Measurements from ENCODE around the gene SENP3.

SENP3 gene

DNA sequence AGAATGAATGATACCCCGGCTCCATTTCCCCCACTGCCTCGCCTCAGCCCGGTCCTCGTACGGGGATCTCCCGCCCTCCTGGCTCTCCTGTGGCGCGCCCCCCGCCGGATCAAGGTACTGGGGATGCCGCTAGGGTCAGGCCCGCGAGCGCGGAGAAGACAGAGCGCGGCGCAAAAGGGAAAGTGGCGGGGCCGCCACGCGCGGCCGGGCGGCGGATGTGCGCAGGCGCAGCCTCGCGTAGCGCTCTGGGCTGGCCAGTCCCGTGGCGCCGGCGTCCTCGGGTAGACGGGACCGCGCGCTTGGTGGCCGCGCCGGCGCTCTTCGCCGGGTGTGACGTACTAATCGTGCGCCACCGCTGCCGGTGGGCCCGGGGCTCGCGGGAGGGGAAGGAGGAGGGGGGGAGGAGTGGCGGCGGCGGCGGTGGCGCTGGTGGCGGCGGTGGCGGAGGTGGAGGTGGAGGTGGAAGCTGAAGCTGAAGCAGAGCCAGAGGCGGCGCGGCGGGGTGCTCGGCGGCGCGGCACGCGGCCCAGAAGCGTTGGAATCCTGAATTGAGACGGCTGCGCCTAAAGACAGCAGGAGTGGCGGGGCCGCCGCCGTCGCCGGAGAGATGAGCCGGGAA, at the start of gene SENP3:
TSS of gene SENP3 (plus strand) at position 331 of the 619 bp plus-strand sequence. CDS start 1,158 bp downstream, outside the sequence.
- peak; percentile 82 for DNase-seq (ENCODE audit: low read depth, low spot score)

DNA sequence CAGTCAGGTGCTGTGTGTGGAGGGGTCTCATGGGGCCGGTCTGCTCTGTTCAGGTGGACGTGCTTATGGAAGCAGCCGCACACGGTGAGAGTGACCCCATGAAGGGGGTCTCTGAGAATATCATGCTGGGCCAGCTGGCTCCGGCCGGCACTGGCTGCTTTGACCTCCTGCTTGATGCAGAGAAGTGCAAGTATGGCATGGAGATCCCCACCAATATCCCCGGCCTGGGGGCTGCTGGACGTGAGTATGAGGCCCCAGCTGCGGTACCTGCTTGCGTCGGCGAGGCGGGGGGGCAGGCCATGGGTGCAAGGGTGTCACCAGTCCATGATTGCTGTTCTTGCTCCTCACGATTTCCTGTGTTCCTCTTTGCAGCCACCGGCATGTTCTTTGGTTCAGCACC, 49.6 kb upstream of the SENP3 start:
- DNase-seq (ENCODE audit: low read depth, low spot score): no peak

DNA sequence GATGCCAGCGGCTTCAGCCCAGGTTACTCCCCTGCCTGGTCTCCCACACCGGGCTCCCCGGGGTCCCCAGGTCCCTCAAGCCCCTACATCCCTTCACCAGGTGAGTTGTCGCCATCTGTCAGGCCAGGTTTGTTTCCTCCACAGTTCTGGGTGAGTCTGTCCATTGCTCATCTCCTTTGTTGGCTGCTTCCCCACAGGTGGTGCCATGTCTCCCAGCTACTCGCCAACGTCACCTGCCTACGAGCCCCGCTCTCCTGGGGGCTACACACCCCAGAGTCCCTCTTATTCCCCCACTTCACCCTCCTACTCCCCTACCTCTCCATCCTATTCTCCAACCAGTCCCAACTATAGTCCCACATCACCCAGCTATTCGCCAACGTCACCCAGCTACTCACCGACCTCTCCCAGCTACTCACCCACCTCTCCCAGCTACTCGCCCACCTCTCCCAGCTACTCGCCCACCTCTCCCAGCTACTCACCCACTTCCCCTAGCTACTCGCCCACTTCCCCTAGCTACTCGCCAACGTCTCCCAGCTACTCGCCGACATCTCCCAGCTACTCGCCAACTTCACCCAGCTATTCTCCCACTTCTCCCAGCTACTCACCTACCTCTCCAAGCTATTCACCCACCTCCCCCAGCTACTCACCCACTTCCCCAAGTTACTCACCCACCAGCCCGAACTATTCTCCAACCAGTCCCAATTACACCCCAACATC, 48.7 kb upstream of the SENP3 start:
- no peak for DNase-seq (ENCODE audit: low read depth, low spot score)

DNA sequence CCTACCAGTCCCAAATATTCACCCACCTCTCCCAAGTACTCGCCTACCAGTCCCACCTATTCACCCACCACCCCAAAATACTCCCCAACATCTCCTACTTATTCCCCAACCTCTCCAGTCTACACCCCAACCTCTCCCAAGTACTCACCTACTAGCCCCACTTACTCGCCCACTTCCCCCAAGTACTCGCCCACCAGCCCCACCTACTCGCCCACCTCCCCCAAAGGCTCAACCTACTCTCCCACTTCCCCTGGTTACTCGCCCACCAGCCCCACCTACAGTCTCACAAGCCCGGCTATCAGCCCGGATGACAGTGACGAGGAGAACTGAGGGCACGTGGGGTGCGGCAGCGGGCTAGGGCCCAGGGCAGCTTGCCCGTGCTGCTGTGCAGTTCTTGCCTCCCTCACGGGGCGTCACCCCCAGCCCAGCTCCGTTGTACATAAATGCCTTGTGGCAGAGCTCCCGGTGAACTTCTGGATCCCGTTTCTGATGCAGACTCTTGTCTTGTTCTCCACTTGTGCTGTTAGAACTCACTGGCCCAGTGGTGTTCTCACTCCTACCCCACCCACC, 47.8 kb upstream of the SENP3 start:
- no peak for DNase-seq (ENCODE audit: low read depth, low spot score)

DNA sequence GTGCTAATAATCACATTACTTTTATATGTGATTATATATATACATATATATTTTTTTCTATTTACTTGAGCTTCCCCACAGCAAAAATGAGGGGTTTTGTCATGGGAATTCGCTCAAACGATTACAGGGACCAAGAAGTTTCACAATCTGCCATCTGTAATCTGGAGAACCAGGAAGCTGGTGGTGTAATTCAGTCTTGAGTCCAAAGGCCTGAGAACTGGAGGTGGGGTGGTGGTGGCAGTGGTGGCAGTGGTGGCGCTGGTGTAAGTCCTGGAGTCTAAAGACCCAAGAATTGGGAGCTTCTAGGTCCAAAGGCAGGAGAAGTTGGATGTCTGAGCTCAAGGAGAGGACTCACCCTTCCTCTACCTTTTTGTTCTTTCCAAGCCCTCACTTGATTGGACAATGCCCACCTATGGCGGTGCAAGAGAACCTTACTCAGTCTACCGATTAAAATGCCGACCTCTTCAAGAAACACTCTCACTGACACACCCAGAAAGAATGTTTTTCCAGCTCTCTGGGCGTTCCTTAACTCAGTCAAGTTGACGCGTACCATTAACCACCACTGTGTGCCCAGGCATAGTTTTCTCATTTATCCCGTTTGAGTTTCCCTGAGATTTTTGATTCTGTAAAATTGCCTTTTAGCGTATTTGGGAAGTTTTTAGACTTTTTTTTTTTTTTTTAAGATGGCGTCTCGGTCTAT, 45.7 kb upstream of the SENP3 start:
- DNase-seq (ENCODE audit: low read depth, low spot score): no peak

DNA sequence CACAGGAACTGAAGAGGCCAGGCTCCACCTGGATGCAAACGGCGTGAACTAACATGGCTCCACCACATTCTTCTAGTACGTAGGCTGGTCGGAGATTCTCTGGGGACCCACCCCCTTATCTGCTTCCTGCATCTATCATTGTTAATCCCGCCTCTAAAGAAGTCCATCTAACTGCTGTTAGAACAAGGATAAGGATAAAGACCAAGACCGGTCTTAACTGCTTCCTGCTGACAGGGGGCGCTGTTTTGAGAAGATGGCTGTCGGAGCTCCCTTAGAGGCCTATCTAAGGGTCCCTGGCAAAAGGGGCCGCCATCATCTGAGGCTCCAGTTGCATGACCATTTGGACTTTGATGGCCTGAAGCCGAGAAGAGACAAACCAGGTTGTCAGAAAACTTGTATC, 38.7 kb upstream of the SENP3 start:
- peak; percentile 10 for DNase-seq (ENCODE audit: low read depth, low spot score)

DNA sequence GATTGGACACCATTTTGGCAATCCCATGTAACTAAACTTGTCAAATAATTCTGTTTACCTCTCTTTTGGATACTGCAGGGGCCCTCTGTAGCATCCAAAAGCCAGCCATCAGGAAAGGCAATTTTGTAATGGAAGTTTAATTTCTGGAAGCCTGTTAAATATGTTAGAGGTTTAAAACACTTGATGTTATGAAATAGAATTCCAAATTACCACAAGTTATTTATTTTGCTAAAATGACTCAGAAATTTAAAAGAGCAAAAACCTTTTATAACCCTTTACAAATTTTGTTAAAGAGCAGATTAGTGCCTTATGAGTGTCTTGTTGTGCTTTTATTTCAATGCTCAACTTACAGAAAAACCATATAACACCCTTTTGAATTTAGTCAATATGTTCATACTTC, 32.9 kb upstream of the SENP3 start:
- DNase-seq (ENCODE audit: low read depth, low spot score): no peak

DNA sequence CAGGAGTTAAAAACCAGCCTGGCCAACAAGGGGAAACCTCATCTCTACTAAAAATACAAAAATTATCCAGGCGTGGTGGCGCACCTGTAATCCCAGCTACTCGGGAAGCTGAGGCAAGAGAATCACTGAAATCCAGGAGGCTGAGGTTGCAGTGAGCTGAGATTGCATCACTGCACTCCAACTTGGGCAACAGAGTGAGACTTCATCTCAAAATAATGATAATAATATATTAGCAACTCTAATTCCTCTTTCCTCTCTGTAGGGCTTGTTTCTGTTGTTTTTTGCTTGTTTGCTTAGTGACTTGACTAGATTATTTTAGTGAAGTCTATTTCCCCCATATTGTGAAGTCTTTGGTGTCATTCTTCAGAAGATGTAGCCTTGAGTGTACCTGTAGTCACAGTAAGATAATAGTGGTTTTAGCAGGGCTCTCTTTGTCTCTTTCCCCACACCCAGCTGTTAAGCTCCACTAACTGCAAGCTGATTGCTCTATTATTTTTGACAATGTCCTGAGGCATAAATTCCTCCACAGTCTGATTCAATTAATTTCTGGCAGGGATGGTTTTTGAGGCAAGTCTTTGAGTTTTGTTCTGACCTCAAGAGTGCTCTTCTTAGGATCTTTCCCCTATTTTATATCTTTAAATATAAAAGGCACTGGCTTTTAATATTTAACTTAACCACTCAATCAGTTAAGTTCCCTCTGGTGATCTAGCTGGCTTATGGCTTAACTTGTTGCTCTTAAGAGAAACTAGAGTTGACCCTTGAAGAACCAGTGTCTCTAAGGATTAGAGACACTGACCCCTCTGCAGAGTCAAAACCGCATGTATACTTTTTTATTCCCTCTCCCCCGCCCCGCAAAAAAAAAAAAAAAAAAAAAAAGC, 31.5 kb upstream of the SENP3 start:
- DNase-seq (ENCODE audit: low read depth, low spot score): no peak

DNA sequence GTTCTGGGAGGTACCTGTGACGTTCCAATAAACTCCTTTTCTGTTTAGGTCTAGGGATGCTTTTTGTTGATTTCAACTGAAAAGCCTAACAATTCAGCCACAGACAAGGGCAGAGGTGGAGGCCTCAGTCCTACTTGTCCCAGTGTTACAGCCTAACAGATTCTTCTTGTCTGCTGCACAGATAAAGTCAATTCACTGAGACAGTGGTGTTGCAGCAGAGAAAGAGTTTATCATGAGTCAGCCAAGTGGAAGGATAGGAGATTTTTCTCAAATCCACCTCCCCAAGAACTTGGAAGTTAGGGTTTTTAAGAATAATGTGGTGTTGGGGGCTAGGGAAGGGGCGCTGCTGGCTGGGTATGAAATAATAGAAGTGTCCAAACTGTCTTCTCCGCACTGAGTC, 23.7 kb upstream of the SENP3 start:
- DNase-seq (ENCODE audit: low read depth, low spot score): no peak

DNA sequence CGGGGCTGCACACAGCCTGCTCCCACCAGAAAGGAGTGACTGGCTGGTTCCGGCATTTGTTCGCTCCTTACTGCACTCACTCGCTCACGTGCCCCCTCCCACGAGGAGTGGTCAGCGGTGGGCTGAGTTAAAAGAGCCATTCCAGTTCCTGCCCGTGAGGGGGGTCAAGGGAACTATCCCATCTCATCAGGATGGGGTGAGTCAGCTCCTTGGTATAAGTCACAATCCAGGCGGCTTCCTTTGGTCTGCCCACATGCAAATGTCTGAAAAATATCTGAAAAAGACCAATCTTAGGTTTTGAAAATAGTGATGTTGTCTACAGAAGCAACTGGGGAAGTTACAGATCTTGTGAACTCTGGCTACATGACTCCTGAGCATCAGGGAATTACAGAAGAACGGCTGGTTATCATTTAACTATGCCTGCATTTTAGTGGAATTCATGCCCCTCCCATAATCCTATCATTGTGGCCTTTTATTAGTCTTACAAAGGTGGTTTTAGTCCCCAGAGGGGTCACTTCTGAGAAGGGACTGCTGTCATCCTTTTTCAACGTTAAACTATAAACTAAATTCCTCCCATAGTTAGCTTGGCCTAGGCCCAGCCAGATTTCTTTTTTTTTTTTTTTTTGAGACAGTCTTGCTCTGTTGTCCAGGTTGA, 22.7 kb upstream of the SENP3 start:
- no peak for DNase-seq (ENCODE audit: low read depth, low spot score)

DNA sequence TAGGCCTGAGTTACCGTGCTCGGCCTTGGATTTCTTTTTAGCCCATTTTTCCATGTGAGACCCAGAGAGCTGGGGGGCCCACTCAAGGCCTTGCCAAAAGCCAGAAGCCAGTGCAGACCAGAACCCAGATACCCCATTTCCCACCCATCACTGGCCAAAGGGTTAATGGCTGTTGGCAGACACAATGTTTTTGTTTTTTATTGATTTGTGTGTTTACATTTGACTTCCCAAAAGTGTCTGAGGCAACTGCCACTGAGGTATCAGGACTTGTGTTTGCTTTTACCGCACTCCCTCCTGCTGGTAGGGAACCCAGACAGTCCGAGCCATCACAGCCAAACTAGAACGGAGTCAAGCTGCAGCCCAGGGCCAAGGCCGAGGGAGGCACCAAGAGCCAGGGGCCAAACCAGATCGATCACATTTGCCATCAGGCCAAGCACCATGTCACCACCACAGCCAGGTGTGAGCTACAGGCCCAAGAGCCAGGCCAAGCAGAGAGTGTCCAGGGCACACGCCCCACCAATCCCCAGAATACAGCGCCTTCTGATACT, 20.6 kb upstream of the SENP3 start:
- DNase-seq (ENCODE audit: low read depth, low spot score): no peak

DNA sequence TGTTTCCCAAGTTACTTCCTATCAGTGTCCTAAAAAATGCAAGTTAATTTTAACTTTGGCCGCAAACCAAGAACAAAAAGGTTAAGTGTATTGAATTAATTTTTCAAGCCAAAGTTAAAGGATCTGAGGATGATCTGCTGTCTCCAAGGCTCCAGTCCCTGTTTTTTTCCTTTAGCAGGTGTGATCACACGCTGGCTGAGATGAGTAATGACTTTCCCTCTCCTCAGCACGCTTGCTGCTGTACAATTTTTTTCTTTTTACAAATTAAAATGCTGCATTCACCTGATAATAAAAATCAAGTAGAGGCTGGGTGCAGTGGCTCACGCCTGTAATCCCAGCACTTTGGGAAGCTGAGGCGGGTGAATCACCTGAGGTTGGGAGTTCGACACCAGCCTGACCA, 16.8 kb upstream of the SENP3 start:
- no peak for DNase-seq (ENCODE audit: low read depth, low spot score)

DNA sequence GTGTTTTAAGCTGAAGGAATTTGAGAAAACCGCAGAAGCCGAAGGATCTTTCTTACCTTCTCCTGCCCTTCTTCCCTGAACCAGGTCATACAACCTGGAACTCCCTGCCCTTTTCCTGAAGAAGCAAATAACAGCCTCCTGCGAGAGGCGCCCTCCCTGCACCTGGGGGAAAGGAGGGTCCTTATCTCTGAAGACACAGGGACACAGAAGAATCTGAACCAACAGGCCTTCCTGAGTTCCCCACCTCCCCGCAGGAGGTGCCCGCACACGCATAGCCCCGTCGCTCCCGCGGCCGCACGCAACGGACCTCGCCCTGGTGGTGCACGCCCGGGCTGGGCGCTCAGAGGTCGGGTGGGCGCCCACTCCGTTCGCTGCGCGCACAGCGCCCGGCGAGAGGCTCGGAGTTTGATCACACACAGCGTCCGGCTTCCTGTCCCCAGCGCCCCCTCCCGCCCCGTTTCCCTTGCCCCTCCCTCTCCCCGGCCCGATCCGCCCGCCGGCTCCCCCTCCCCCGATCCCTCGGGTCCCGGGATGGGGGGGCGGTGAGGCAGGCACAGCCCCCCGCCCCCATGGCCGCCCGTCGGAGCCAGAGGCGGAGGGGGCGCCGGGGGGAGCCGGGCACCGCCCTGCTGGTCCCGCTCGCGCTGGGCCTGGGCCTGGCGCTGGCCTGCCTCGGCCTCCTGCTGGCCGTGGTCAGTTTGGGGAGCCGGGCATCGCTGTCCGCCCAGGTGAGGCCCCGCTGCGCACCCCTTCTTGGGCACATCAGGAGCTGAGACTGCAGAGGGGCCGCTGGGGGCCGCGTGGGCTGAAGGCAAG, 12.9 kb upstream of the SENP3 start, which contains the start of gene TNFSF12:
TSS of gene TNFSF12 (plus strand) at position 474 of the 816 bp plus-strand sequence. CDS start at position 570, 96 bp downstream.
- DNase-seq (ENCODE audit: low read depth, low spot score): no peak

DNA sequence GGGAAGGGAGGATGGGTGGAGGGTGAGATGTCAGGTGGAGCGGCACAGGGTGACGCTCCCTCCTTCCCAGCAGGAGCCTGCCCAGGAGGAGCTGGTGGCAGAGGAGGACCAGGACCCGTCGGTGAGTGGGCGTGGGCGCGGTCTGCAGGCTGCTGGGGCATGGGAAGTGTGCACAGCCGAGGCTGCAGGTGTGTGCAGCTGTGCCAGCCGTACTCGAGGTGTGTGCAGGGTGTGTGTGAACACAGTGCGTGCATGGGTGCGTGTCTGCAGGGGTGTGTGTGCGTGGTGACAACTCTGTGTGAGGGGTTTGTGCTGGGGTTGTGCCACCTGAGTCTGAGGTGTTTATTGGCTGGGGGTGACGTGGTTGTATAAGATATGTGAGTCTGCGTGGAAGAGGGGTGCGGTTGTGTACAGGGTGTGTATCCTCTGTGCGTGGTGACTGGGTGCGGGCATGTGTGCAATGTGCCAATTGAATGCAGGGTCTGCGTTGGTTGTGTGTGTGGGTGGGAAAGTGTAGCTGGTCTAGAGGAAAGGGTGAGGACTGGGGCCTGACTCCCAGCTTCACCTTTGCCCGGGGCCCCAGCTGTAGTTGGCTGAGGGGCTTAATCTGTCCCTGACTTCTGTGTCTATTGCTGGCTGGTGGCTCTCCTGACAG, 12.2 kb upstream of the SENP3 start:
- DNase-seq (ENCODE audit: low read depth, low spot score): no peak

DNA sequence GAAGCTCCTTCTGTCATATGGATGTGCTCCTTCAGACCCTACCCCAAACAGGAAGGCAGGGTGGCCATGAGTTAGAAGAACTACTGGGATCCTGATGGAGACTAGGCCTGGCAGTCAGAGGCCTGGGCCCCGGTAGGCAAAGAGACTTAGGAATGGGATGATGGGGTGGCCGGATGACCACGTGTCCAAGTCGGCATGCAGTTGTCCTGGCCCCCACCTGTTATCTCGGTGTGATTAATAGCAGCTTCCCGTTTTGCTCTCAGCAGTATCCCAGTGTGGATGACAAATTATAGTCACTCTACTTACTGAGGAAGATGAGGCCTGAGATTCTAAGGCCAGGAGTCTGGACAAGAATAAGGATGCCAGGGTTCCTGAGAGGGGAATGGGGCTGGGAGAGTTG, 11.4 kb upstream of the SENP3 start:
- no peak for DNase-seq (ENCODE audit: low read depth, low spot score)

DNA sequence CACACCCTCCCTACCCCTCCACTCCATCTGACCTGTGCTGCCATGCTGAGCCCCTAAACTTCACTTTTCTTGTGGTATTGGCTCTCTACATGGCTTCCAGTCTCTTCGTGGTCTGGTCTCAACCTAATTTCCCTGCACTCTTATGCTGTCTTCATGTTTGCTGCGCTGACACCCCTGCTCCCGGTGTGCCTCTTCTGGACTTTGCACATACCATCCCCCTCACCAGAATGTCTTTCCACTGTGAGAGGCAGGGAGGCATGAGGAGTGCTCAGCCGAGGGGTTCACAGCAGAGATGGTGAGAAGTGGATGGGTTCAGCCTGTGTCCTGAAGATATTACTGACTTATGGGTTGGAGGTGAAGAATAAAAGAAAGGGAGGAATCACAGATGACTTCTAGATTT, 10.3 kb upstream of the SENP3 start:
- no peak for DNase-seq (ENCODE audit: low read depth, low spot score)

DNA sequence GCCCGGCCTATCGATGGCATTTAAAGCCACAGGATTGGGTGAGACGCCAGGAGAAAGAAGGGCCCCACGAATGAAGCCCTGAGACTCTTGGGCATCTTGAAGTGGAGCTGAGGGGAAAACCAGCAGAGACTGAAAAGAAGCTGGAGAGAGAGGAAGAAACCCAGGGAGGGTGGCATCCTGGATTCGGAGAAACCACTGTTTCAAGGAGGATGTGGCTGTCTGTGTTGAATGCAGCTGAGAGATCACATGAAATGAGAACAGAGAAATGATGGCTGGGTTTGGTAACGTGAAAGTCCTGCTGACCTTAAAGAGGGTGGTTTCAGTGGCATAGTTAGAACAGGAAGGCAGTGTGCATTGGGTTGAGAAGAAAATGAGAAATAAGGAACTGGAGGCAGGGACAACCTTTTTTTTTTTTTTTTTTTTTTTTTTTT, 9.1 kb upstream of the SENP3 start:
- no peak for DNase-seq (ENCODE audit: low read depth, low spot score)

DNA sequence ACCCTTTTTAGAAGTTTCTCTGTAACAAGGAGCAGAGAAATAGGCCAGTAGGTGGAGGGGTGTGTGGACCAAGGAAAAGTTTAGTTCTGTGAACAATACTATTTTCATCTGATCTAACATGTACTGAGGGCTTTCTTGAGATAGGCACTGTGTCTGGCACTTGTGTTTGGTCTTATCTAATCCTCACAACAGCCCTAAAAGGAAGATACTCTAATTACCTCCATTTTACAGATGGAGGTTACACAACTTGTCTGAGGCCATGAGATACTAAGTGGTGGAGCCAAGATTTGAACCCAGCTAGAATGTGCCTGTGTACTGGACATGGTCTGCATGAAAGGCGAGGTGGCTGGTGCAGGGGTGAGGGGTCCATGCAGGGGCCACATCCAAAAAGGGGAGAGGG, 8.4 kb upstream of the SENP3 start:
- no peak for DNase-seq (ENCODE audit: low read depth, low spot score)

DNA sequence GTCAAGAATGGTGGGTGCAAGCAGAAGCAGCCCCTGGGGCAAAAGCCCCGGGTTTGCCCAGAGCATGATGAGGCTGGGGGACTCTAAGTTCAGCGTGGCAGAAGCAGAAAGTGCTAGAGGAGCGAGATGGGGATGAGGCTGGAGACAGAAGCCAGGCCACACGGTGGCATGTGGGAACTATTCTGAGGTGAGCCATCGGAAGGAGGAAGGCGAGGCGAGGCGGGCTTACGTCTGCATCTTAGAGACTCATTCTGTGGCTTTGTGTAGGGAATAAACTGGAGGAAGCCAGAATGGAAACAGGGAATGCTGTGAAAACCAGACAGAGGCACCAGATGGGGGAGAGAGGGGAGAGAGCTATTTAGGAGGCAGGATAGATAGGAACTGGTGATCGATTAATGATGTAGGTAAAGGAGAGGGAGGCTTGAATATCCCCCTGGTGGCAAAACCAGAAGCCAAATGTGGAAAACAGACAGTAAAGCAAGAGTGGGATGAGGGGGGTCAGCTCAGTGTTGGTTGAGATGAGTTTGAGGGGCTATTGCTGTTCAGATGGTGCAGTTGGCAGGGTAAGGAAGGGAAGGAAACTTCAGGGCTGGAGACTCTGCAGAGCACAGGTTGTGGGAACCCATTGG, 6.3 kb upstream of the SENP3 start:
- DNase-seq (ENCODE audit: low read depth, low spot score): no peak

All from activated CD4-positive, CD25-positive, alpha-beta regulatory T cell treated with anti-CD3 and anti-CD28 coated beads, Interleukin-2, amount 50 U/mL, for 16 hours (primary cell).